ENCODE data around the gene DCLK3.

DCLK3 gene

GRCh38 chr3:36705015-36705414, 59.3 kb downstream of the DCLK3 start:
- DNase-seq: no peak

- no peak for DNase-seq
Observed at GRCh38 chr3:36704280-36704679, 60.1 kb downstream of the DCLK3 start.

- DNase-seq: no peak
Observed at GRCh38 chr3:36701249-36701572, 63.1 kb downstream of the DCLK3 start.

- peak; percentile 56 for DNase-seq
Observed at GRCh38 chr3:36700537-36701248, 63.7 kb downstream of the DCLK3 start.

- no peak for DNase-seq
Observed at GRCh38 chr3:36698314-36698713, 66.0 kb downstream of the DCLK3 start.

- no peak for DNase-seq
Observed at GRCh38 chr3:36697229-36698001, 66.9 kb downstream of the DCLK3 start.

GRCh38 chr3:36696799-36697198, 67.6 kb downstream of the DCLK3 start:
- DNase-seq: no peak

GRCh38 chr3:36695769-36696137, 68.6 kb downstream of the DCLK3 start:
- DNase-seq: no peak

- DNase-seq: no peak
Observed at GRCh38 chr3:36695113-36695768, 69.1 kb downstream of the DCLK3 start.

- DNase-seq: no peak
Observed at GRCh38 chr3:36693670-36694069, 70.7 kb downstream of the DCLK3 start.

- DNase-seq: no peak
Observed at GRCh38 chr3:36689560-36689959, 74.8 kb downstream of the DCLK3 start.

- DNase-seq: no peak
Observed at GRCh38 chr3:36688815-36689214, 75.5 kb downstream of the DCLK3 start.

GRCh38 chr3:36686516-36686915, 77.8 kb downstream of the DCLK3 start:
- no peak for DNase-seq

GRCh38 chr3:36681867-36682266, 82.5 kb downstream of the DCLK3 start:
- no peak for DNase-seq

- no peak for DNase-seq
Observed at GRCh38 chr3:36680952-36681351, 83.4 kb downstream of the DCLK3 start.

- DNase-seq: no peak
Observed at GRCh38 chr3:36679384-36680200, 84.8 kb downstream of the DCLK3 start.

GRCh38 chr3:36678216-36679013, 85.9 kb downstream of the DCLK3 start:
- no peak for DNase-seq

GRCh38 chr3:36677331-36678007, 86.9 kb downstream of the DCLK3 start:
- no peak for DNase-seq

GRCh38 chr3:36674816-36675215, 89.5 kb downstream of the DCLK3 start:
- no peak for DNase-seq

GRCh38 chr3:36669764-36670163, 94.6 kb downstream of the DCLK3 start:
- no peak for DNase-seq

GRCh38 chr3:36666166-36666565, 98.2 kb downstream of the DCLK3 start:
- DNase-seq: no peak

Data from stimulated activated CD4-positive, alpha-beta T cell treated with anti-CD3 and anti-CD28 coated beads, Interleukin-15, amount 100 ng/mL, for 24 hours (primary cell).